Adrenal gland (tissue), 5 donors: ENCODE data around the gene SEMA4B.

ENCODE experiments used
- POLR2A ChIP-seq, 2 donors: fragments of 450-650 bp; IDR thresholded peaks; one replicate each; pipeline ENCODE4 v1.6.1; 2017; ENCODE audit warnings: antibody characterized with exemption in 2 of 2, mild to moderate bottlenecking in 2 of 2, moderate library complexity in 1 of 2
- TF ChIP-seq, protein P1 (sequence below), 6 experiments: fragments of 450-650 bp in 4 of 6; fragments of 200-600 bp in 2 of 6; sonication (generic) in 1 of 6; IDR thresholded peaks; 1 replicate in 5 of 6; 2 replicates in 1 of 6; pipeline versions ENCODE4 v1.5.1 to v1.8.0; 2016 to 2021; ENCODE audit warnings: antibody characterized with exemption in 6 of 6, mild to moderate bottlenecking in 2 of 6, moderate library complexity in 1 of 6
- donor health status: DM: no; HTN: no; CAD: no.

- peak in 1 of 2 donors; percentile 51 for TF ChIP-seq POLR2A (IDR thresholded peaks at IDR 0.05)
- TF ChIP-seq, protein P1, sequence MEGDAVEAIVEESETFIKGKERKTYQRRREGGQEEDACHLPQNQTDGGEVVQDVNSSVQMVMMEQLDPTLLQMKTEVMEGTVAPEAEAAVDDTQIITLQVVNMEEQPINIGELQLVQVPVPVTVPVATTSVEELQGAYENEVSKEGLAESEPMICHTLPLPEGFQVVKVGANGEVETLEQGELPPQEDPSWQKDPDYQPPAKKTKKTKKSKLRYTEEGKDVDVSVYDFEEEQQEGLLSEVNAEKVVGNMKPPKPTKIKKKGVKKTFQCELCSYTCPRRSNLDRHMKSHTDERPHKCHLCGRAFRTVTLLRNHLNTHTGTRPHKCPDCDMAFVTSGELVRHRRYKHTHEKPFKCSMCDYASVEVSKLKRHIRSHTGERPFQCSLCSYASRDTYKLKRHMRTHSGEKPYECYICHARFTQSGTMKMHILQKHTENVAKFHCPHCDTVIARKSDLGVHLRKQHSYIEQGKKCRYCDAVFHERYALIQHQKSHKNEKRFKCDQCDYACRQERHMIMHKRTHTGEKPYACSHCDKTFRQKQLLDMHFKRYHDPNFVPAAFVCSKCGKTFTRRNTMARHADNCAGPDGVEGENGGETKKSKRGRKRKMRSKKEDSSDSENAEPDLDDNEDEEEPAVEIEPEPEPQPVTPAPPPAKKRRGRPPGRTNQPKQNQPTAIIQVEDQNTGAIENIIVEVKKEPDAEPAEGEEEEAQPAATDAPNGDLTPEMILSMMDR (IDR thresholded peaks at IDR 0.05) = no peak
These were observed at the start of gene SEMA4B for GRCh38 chr15:90201130-90201943.
